Mesothelial cell of epicardium (in vitro differentiated cells): Measurements from ENCODE around the gene ELMO2. TPM values are rescaled to one million over a fixed set of nuclear protein-coding genes. Genes with fewer than 3 reads are reported as not detected.
A peak's percentile ranks its signal among the peaks of the same experiment; 100 is the strongest.

Experiments used
- DNase-seq, 2 experiments: peaks; one replicate each; pipeline ENCODE4 v3.0.0; 2021; ENCODE audit warnings: low spot score in 2 of 2; ENCODE audit not compliant: unreplicated experiment in 2 of 2
- H3K27ac Mint-ChIP-seq: 2 replicates; pipeline ENCODE4 v1.8.0; 2021; ENCODE audit warnings: mixed read lengths
- H3K27me3 Mint-ChIP-seq: 2 replicates; pipeline ENCODE4 v1.8.0; 2021; ENCODE audit warnings: low read depth, mixed read lengths
- H3K36me3 Mint-ChIP-seq: 2 replicates; pipeline ENCODE4 v1.8.0; 2021; ENCODE audit warnings: mixed read lengths
- H3K4me1 Mint-ChIP-seq: 2 replicates; pipeline ENCODE4 v1.8.0; 2021; ENCODE audit warnings: mixed read lengths
- H3K4me3 Mint-ChIP-seq: 2 replicates; pipeline ENCODE4 v1.8.0; 2021; ENCODE audit warnings: mild to moderate bottlenecking, moderate library complexity, mixed read lengths
- H3K9me3 Mint-ChIP-seq: 2 replicates; pipeline ENCODE4 v1.8.0; 2021; ENCODE audit warnings: mixed read lengths
- total RNA-seq: library from RNA; stranded (reverse); gene quantifications from 3 replicates; pipeline ENCODE4 v1.2.1, GENCODE V29; 2021
- TF ChIP-seq, protein P1 (sequence below): fragments of 200-600 bp; sonication (generic); IDR thresholded peaks from one replicate; pipeline ENCODE4 v1.5.0; 2021; ENCODE audit warnings: antibody characterized with exemption; ENCODE audit not compliant: unreplicated experiment

Gene ELMO2
- total RNA-seq, 1 donor from 2014 or later, result 53.2 TPM

DNA sequence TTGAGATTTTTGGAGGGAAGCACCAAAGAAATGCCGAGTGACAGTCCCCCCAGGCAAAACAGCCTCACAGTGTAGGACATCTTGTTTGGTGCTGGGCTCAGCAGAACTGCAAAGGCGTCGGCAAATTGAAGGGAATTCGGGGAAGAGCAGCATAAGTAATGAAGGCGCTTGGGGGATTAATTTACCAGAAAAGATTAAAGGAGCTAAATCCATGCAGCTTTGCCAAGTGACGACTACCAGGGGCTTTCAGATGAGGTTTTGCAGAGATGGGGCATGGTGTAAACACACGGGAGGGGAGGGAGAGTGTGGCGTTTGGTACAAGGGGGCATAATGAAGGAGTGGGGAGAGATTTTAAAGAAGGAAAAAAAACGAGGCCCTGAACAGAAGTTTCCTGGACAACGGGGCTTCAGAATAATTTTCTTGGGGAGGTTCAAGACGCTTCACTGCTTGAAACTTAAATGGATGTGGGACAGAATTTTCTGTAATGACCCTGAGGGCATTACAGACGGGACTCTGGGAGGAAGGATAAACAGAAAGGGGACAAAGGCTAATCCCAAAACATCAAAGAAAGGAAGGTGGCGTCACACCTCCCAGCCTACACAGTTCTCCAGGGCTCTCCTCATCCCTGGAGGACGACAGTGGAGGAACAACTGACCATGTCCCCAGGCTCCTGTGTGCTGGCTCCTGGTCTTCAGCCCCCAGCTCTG, 52.8 kb downstream of the ELMO2 start:
- no peaks in the 10 kb centered on the region for H3K27me3 Mint-ChIP-seq
- no peak overlapping the region for H3K27ac Mint-ChIP-seq
- no peak for DNase-seq
- H3K4me1 Mint-ChIP-seq, result peaks cover 26% of the 10 kb centered on the region
- no peaks in the 10 kb centered on the region for H3K9me3 Mint-ChIP-seq
- H3K4me3 Mint-ChIP-seq, result no peak overlapping the region
- TF ChIP-seq, protein P1, sequence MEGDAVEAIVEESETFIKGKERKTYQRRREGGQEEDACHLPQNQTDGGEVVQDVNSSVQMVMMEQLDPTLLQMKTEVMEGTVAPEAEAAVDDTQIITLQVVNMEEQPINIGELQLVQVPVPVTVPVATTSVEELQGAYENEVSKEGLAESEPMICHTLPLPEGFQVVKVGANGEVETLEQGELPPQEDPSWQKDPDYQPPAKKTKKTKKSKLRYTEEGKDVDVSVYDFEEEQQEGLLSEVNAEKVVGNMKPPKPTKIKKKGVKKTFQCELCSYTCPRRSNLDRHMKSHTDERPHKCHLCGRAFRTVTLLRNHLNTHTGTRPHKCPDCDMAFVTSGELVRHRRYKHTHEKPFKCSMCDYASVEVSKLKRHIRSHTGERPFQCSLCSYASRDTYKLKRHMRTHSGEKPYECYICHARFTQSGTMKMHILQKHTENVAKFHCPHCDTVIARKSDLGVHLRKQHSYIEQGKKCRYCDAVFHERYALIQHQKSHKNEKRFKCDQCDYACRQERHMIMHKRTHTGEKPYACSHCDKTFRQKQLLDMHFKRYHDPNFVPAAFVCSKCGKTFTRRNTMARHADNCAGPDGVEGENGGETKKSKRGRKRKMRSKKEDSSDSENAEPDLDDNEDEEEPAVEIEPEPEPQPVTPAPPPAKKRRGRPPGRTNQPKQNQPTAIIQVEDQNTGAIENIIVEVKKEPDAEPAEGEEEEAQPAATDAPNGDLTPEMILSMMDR, result no peak
- H3K36me3 Mint-ChIP-seq, result peaks cover 10% of the 10 kb centered on the region

DNA sequence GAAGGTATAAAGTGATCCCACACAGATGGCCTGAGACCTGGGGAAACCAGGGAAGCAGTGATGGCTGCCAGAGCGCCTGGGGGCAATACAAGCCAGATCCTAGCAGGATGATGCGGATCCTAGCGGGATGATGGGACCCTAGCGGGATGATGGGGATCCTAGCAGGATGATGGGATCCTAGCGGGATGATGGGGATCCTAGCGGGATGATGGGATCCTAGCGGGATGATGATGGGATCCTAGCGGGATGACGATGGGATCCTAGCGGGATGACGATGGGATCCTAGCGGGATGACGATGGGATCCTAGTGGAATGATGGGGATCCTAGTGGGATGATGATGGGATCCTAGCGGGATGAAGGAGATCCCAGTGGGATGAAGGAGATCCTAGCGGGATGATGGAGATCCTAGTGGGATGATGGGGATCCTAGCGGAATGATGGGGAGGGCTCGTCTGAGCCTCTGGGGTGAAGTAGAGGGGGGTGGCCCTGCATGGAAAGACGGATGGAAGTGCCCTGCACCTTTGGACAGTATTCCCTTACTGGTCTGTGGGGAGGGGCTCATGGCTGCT, 54.0 kb downstream of the ELMO2 start:
- no peak for DNase-seq
- H3K9me3 Mint-ChIP-seq, result no peaks in the 10 kb centered on the region
- peaks cover 10% of the 10 kb centered on the region for H3K36me3 Mint-ChIP-seq
- H3K4me3 Mint-ChIP-seq, result no peak overlapping the region
- H3K27ac Mint-ChIP-seq, result no peak overlapping the region
- H3K27me3 Mint-ChIP-seq, result no peaks in the 10 kb centered on the region
- H3K4me1 Mint-ChIP-seq, result peaks cover 32% of the 10 kb centered on the region
- TF ChIP-seq, protein P1, result no peak

DNA sequence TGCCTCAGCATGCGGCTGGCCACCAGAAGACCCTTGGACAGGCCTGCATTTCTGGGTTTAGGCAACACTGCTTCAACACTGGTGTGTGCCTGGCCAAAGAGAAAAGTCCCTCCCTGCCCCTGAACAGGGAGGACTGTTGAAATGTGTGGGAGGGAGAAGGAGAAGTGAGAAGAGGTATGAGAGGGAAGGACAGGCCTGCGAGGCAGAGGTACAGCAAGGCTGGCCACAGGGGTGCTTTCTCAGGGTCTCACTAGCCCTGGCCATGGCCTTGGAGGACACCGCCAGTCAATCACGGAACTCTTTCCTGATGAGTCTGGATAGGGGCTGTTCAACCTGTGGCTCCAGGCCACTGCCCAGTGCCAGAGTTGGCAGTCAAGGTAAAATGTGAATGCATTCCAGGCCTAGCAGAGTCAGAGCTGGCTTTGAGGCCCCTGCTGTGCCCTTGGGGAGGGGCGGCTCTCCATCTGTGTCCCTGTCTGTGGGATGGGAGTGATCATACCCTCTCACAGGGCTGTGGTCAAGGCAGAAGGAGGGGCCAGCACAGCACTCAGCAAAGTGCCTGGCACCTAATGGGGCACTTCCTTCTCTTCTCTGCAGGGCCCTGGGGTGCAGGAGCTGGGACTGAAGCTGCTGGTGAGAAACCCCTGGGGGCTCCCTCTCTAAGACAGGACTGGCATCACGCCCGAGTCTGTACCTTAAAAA, 54.9 kb downstream of the ELMO2 start:
- DNase-seq, result no peak
- Mint-ChIP-seq H3K27me3 (no peaks in the 10 kb centered on the region), H3K4me3 (no peak overlapping the region), H3K36me3 (peaks cover 10% of the 10 kb centered on the region), H3K9me3 (no peaks in the 10 kb centered on the region), H3K4me1 (peaks cover 32% of the 10 kb centered on the region), H3K27ac (peak overlapping the region; percentile 83)
- TF ChIP-seq, protein P1, result no peak

DNA sequence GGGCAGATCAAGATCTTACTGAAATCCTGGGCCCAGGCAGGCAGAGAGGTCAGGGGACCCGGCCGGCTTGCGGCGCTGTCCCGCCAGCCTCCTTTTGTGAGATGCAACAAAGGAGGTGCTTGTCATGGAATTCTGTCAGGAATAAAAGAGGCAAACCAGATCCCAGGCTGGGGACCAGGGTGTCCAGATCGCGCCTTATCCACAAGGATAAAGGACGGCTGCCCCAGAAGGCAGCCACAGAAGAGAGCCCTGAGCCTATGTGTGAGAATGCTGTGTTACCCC, 55.5 kb downstream of the ELMO2 start:
- no peaks in the 10 kb centered on the region for H3K27me3 Mint-ChIP-seq
- DNase-seq, result no peak
- no peak overlapping the region for H3K4me3 Mint-ChIP-seq
- peak overlapping the region; percentile 83 for H3K27ac Mint-ChIP-seq
- H3K36me3 Mint-ChIP-seq, result peaks cover 13% of the 10 kb centered on the region
- TF ChIP-seq, protein P1, result no peak
- peaks cover 32% of the 10 kb centered on the region for H3K4me1 Mint-ChIP-seq
- no peaks in the 10 kb centered on the region for H3K9me3 Mint-ChIP-seq

DNA sequence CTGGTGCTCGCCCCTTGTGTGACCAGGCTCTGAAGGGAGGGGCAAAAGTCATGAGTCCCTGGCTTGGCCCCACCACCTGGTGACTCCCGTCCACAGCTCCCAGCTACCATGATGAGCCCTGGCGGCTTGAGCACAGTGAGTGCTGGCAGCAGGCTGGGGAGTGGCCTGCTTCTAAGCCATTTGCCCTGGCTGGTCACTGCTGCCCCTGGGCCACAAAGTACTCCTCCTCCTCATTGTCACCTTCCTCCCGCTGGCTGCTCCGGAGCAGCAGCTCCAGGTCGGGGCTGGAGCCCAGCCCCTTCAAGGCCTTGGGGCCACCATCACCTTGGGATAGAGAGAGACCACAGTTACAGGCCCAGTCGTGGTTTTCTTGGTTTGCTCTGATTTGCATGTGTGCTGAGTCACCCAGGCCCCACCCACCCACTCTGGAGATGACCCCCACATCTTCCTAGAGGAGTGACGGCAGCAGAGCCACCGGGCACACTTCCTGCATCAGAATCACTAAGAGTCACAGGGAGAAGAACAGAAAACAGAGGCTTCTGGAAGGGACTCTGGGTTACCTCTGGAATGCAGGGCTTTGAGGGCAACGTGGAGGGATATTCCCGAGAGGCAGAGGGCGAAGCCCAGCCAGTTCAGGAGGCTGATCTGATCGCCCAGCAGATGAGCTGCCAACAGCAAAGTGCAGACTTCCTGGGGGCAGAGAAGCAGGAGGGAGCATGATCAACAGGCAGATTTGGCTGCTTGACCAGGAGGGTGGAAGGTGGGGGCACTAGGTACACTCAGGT, 56.0 kb downstream of the ELMO2 start:
- Mint-ChIP-seq H3K36me3 (peaks cover 14% of the 10 kb centered on the region), H3K27me3 (no peaks in the 10 kb centered on the region), H3K4me3 (no peak overlapping the region), H3K4me1 (peaks cover 32% of the 10 kb centered on the region), H3K9me3 (no peaks in the 10 kb centered on the region), H3K27ac (peak overlapping the region; percentile 83)
- TF ChIP-seq, protein P1, result no peak
- no peak for DNase-seq
